Measurements from ENCODE around the gene STAG1. TPM values are rescaled to one million over a fixed set of nuclear protein-coding genes. Genes with fewer than 3 reads are reported as not detected.

STAG1 gene
- total and polyA plus RNA-seq, 2 of the 13 experiments (the other 11 are each of a cell fraction or from before 2014, with no cell fraction given), result 6.2 to 25.9 TPM

- Histone ChIP-seq H3K9ac (ENCODE audit: insufficient read depth, low read depth, low read length) (no peak overlapping the region), H3K4me3 (replicated peaks in 1 of 3; ENCODE audit: insufficient read depth in 1 of 3, low read depth in 2 of 3, low read length in 3 of 3) (no peak overlapping the region), H3K27ac (ENCODE audit: extremely low read length, insufficient read depth, low read length) (no peak overlapping the region), H3K27me3 (ENCODE audit: control insufficient read depth in 1 of 2, insufficient read depth in 2 of 2, low read length in 2 of 2) (no peaks in the 10 kb centered on the region; a peak in 1 of 5 replicates), H3K36me3 (replicated peaks in 1 of 2; ENCODE audit: control insufficient read depth in 1 of 2, insufficient read depth in 2 of 2, low read length in 2 of 2) (no peaks in the 10 kb centered on the region), H3K9me3 (ENCODE audit: low read length) (no peaks in the 10 kb centered on the region), H3K79me2 (ENCODE audit: insufficient read depth, low read length) (no peaks in the 10 kb centered on the region), H3K4me2 (ENCODE audit: low read depth, low read length) (no peak overlapping the region), H2AFZ (ENCODE audit: low read length) (no peak overlapping the region), H3K4me1 (ENCODE audit: insufficient read depth, low read length) (no peaks in the 10 kb centered on the region), H4K20me1 (ENCODE audit: insufficient read depth, low read length) (no peaks in the 10 kb centered on the region)
- WGBS (ENCODE audit: low lambda C conversion rate), result 21% methylated on average over 4 of the region's 4 CpGs
- in situ Hi-C loops (cut with HindIII; ENCODE audit: extremely low pct_ligation_motif_present, low pct_unique_long_range_greater_than_20kb), result no loop called here
- no peak for ATAC-seq
- ChIA-PET POLR2A (no interaction called here), CTCF (ENCODE audit: low intra/inter-chr PET ratio, low total read pairs) (no interaction called here)
- no TSS peak for BruUV-seq (replicated peaks)
- intact Hi-C loops (cut with micrococcal nuclease; ENCODE audit: unreplicated experiment), result no loop called here
- TF ChIP-seq RFX1 (IDR thresholded peaks at IDR 0.05) (peak; percentile 22; the same call in 1 of the 2 replicates), CBX1 (IDR thresholded peaks at IDR 0.05; ENCODE audit: low read depth) (no peak), NCOR1 (IDR thresholded peaks at IDR 0.05; ENCODE audit: borderline replicate concordance, low read length) (no peak), AKAP8 (CRISPR knock-in tag; IDR thresholded peaks at IDR 0.05) (no peak), BRF2 (CRISPR knock-in tag; IDR thresholded peaks at IDR 0.05) (no peak), HNF4A (CRISPR knock-in tag; IDR thresholded peaks at IDR 0.05) (peak; percentile 20; the same call in 1 of the 2 replicates)
- DNase-seq (ENCODE audit: low spot score), result no peak
- no peak for FAIRE-seq
These were observed 40.6 kb upstream of the STAG1 start for GRCh38 chr3:136792556-136793330.

- CTCF ChIA-PET (ENCODE audit: low intra/inter-chr PET ratio, low total read pairs), result no interaction called here
These were observed 38.6 kb upstream of the STAG1 start for GRCh38 chr3:136790786-136791185.

More at GRCh38 chr3:136790786-136791185, 38.6 kb upstream of the STAG1 start:
- peaks cover 17% of the 10 kb centered on the region for H3K4me1 ChIP-seq (ENCODE audit: insufficient read depth, low read length)
- no peaks in the 10 kb centered on the region for H3K36me3 ChIP-seq (replicated peaks in 1 of 2; ENCODE audit: control insufficient read depth in 1 of 2, insufficient read depth in 2 of 2, low read length in 2 of 2)
- DNase-seq (ENCODE audit: low spot score) (no peak), ATAC-seq (no peak), FAIRE-seq (no peak)
- no peak overlapping the region for H3K9ac ChIP-seq (ENCODE audit: insufficient read depth, low read depth, low read length)
- H3K4me2 ChIP-seq (ENCODE audit: low read depth, low read length), result no peak overlapping the region
- H3K9me3 ChIP-seq (ENCODE audit: low read length), result no peaks in the 10 kb centered on the region
- no peaks in the 10 kb centered on the region; a peak in 1 of 5 replicates for H3K27me3 ChIP-seq (ENCODE audit: control insufficient read depth in 1 of 2, insufficient read depth in 2 of 2, low read length in 2 of 2)
- H3K79me2 ChIP-seq (ENCODE audit: insufficient read depth, low read length), result no peaks in the 10 kb centered on the region
- no peak for TF ChIP-seq ZNF609 (CRISPR knock-in tag; IDR thresholded peaks at IDR 0.05; ENCODE audit: borderline replicate concordance)
- POLR2A ChIA-PET, result no interaction called here
- no peaks in the 10 kb centered on the region for H4K20me1 ChIP-seq (ENCODE audit: insufficient read depth, low read length)
- in situ Hi-C loops (cut with HindIII; ENCODE audit: extremely low pct_ligation_motif_present, low pct_unique_long_range_greater_than_20kb) (no loop called here), intact Hi-C loops (cut with micrococcal nuclease; ENCODE audit: unreplicated experiment) (no loop called here)
- no peak overlapping the region for H3K27ac ChIP-seq (ENCODE audit: extremely low read length, insufficient read depth, low read length)
- no peak overlapping the region for H3K4me3 ChIP-seq (replicated peaks in 1 of 3; ENCODE audit: insufficient read depth in 1 of 3, low read depth in 2 of 3, low read length in 3 of 3)
- no TSS peak for BruUV-seq (replicated peaks)
- WGBS (ENCODE audit: low lambda C conversion rate), result 20% methylated on average over 3 of the region's 3 CpGs
- no peak overlapping the region for H2AFZ ChIP-seq (ENCODE audit: low read length)

All from HepG2 (cell line).